DND-41 (cell line): Measurements from ENCODE around the gene C16orf74.

Experiments
- ATAC-seq: fragments of 200-7000 bp; cut with Tn5 transposase; 3 replicates; pipeline ENCODE4 v1.9.1; 2021; ENCODE audit warnings: low read depth; ENCODE audit not compliant: insufficient read depth
- DNase-seq: peaks from one replicate; pipeline ENCODE4 v3.0.0-alpha.2; 2020
- H2AFZ ChIP-seq: 2 replicates; pipeline ENCODE4 v1.6.0; 2012; ENCODE audit warnings: low read depth, low read length
- H3K27ac ChIP-seq: 2 replicates; pipeline ENCODE4 v1.5.1; 2012; ENCODE audit warnings: low read length, inconsistent platforms
- H3K27me3 ChIP-seq: fragments of 200-600 bp; sonication (generic); 2 replicates; pipeline ENCODE4 v1.6.0; 2012; ENCODE audit warnings: low read length, mild to moderate bottlenecking, inconsistent platforms; ENCODE audit not compliant: insufficient read depth, poor library complexity
- H3K36me3 ChIP-seq: 2 replicates; pipeline ENCODE4 v1.5.1; 2012; ENCODE audit warnings: low read length, inconsistent platforms; ENCODE audit not compliant: insufficient read depth
- H3K4me1 ChIP-seq: 2 replicates; pipeline ENCODE4 v1.5.1; 2012; ENCODE audit warnings: mild to moderate bottlenecking, low read length; ENCODE audit not compliant: insufficient read depth
- H3K4me2 ChIP-seq: 2 replicates; pipeline ENCODE4 v1.6.0; 2012; ENCODE audit warnings: mild to moderate bottlenecking, moderate library complexity, low read length, inconsistent platforms; ENCODE audit not compliant: insufficient read depth
- H3K4me3 ChIP-seq, 2 experiments: fragments of 200-600 bp in 1 of 2; shearing (Covaris generic) in 1 of 2; 2 replicates each; pipeline ENCODE4 v1.5.1; 2012 to 2016; ENCODE audit warnings: inconsistent platforms in 2 of 2, low read length in 2 of 2, mild to moderate bottlenecking in 2 of 2, low read depth in 1 of 2, moderate library complexity in 1 of 2
- H3K79me2 ChIP-seq: 2 replicates; pipeline ENCODE4 v1.6.0; 2012; ENCODE audit warnings: low read length, inconsistent platforms; ENCODE audit not compliant: insufficient read depth
- H3K9ac ChIP-seq: 2 replicates; pipeline ENCODE4 v1.6.0; 2012; ENCODE audit warnings: low read depth, mild to moderate bottlenecking, inconsistent platforms, low read length, moderate library complexity
- H3K9me3 ChIP-seq: 2 replicates; pipeline ENCODE4 v1.5.1; 2012; ENCODE audit warnings: low read length, moderate library complexity, mild to moderate bottlenecking, inconsistent platforms; ENCODE audit not compliant: insufficient read depth, severe bottlenecking
- H4K20me1 ChIP-seq: 2 replicates; pipeline ENCODE4 v1.6.0; 2012; ENCODE audit warnings: low read length; ENCODE audit not compliant: insufficient read depth
- CTCF ChIP-seq: IDR thresholded peaks from 2 replicates; pipeline ENCODE4 v1.5.1; 2012; ENCODE audit warnings: borderline replicate concordance, low read length, moderate library complexity, mild to moderate bottlenecking; ENCODE audit not compliant: poor library complexity, severe bottlenecking; ENCODE audit errors: extremely low read depth
- EZH2 ChIP-seq: IDR thresholded peaks from 3 replicates; pipeline ENCODE4 v1.6.1; 2012; ENCODE audit warnings: borderline replicate concordance, low read depth, mild to moderate bottlenecking, moderate library complexity, low read length, inconsistent platforms; ENCODE audit not compliant: severe bottlenecking

C16orf74 gene

GRCh38 chr16:85755929-85756768, 5.3 kb upstream of the C16orf74 start:
- Histone ChIP-seq H3K9me3 (no peaks in the 10 kb centered on the region), H3K36me3 (no peaks in the 10 kb centered on the region), H3K79me2 (no peaks in the 10 kb centered on the region), H3K4me1 (peaks cover 2% of the 10 kb centered on the region; the same call in 1 of the 2 replicates), H3K9ac (no peak overlapping the region), H3K27me3 (peaks cover 27% of the 10 kb centered on the region), H3K4me3 (no peak overlapping the region), H3K4me2 (no peak overlapping the region), H2AFZ (no peak overlapping the region), H4K20me1 (peaks cover 18% of the 10 kb centered on the region; the same call in 1 of the 2 replicates), H3K27ac (no peak overlapping the region)
- ATAC-seq: no peak
- DNase-seq: no peak
- TF ChIP-seq EZH2 (no peak), CTCF (no peak)

GRCh38 chr16:85754413-85754812, 3.5 kb upstream of the C16orf74 start:
- Histone ChIP-seq H3K79me2 (no peaks in the 10 kb centered on the region), H3K36me3 (no peaks in the 10 kb centered on the region), H4K20me1 (peaks cover 14% of the 10 kb centered on the region; the same call in 1 of the 2 replicates), H2AFZ (no peak overlapping the region), H3K4me2 (no peak overlapping the region), H3K27ac (no peak overlapping the region), H3K27me3 (peaks cover 37% of the 10 kb centered on the region), H3K9ac (no peak overlapping the region), H3K4me3 (no peak overlapping the region), H3K9me3 (no peaks in the 10 kb centered on the region), H3K4me1 (peaks cover 11% of the 10 kb centered on the region)
- TF ChIP-seq CTCF (no peak), EZH2 (no peak)
- DNase-seq (no peak), ATAC-seq (no peak)

GRCh38 chr16:85753976-85754375, 3.1 kb upstream of the C16orf74 start:
- no peaks in the 10 kb centered on the region for H3K9me3 ChIP-seq
- TF ChIP-seq CTCF (no peak), EZH2 (no peak)
- H3K79me2 ChIP-seq: no peaks in the 10 kb centered on the region
- H3K4me2 ChIP-seq: no peak overlapping the region
- no peak overlapping the region for H2AFZ ChIP-seq
- no peak overlapping the region for H3K27ac ChIP-seq
- no peak for DNase-seq
- H3K9ac ChIP-seq: no peak overlapping the region
- H3K27me3 ChIP-seq: peaks cover 34% of the 10 kb centered on the region
- peaks cover 14% of the 10 kb centered on the region; the same call in 1 of the 2 replicates for H4K20me1 ChIP-seq
- no peaks in the 10 kb centered on the region for H3K36me3 ChIP-seq
- ATAC-seq: no peak
- no peak overlapping the region for H3K4me3 ChIP-seq
- H3K4me1 ChIP-seq: peaks cover 11% of the 10 kb centered on the region
